PFSK-1 (cell line): ENCODE results near the gene EIF3D.

Experiments
- FOXP2 ChIP-seq: optimal IDR thresholded peaks from 2 replicates; pipeline ENCODE3; 2011; ENCODE audit warnings: borderline replicate concordance, control low read depth, inconsistent platforms; ENCODE audit not compliant: insufficient read depth; ENCODE audit errors: extremely low read length, extremely low read depth
- POLR2AphosphoS5 ChIP-seq: IDR thresholded peaks from 2 replicates; pipeline ENCODE4 v1.6.1; 2012; ENCODE audit warnings: low read depth, mild to moderate bottlenecking, control low read depth, low read length, moderate library complexity
- SIN3A ChIP-seq: IDR thresholded peaks from 2 replicates; pipeline ENCODE4 v1.6.1; 2012; ENCODE audit warnings: mild to moderate bottlenecking, low read length, moderate library complexity, borderline replicate concordance; ENCODE audit not compliant: insufficient read depth
- TAF1 ChIP-seq: IDR thresholded peaks from 2 replicates; pipeline ENCODE4 v1.6.1; 2012; ENCODE audit warnings: low read length, control low read depth, borderline replicate concordance; ENCODE audit not compliant: insufficient read depth
- TF ChIP-seq, protein P1 (sequence below), 2 experiments: IDR thresholded peaks; 2 replicates each; pipeline versions ENCODE4 v1.6.1 to v1.8.0; 2011 to 2012; ENCODE audit warnings: low read depth in 2 of 2, low read length in 2 of 2, control low read depth in 1 of 2, inconsistent platforms in 1 of 2, mild to moderate bottlenecking in 1 of 2, moderate library complexity in 1 of 2; ENCODE audit not compliant: insufficient read depth in 1 of 2

Gene EIF3D

DNA sequence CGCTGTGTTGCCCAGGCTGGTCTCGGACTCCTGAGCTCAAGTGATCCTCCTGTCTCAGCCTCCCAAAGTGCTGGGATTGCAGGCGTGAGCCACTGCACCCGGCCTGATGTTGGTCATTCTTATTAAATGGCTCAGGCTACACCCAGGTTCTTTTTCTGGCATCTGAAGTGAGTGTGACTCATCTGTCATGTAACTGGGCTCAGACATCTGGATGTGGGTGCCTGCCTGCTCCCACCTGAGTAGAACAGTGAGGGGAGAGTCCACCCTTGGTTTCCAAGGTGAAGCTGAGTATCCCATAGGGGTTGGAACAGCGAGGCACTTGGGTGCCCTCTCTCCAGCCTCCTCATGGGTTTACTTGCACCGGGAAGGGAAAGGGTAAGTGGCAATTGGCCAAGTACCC, 36.7 kb upstream of the EIF3D start:
- TF ChIP-seq POLR2AphosphoS5 (no peak), FOXP2 (no peak), TAF1 (no peak), SIN3A (no peak)
- TF ChIP-seq, protein P1, sequence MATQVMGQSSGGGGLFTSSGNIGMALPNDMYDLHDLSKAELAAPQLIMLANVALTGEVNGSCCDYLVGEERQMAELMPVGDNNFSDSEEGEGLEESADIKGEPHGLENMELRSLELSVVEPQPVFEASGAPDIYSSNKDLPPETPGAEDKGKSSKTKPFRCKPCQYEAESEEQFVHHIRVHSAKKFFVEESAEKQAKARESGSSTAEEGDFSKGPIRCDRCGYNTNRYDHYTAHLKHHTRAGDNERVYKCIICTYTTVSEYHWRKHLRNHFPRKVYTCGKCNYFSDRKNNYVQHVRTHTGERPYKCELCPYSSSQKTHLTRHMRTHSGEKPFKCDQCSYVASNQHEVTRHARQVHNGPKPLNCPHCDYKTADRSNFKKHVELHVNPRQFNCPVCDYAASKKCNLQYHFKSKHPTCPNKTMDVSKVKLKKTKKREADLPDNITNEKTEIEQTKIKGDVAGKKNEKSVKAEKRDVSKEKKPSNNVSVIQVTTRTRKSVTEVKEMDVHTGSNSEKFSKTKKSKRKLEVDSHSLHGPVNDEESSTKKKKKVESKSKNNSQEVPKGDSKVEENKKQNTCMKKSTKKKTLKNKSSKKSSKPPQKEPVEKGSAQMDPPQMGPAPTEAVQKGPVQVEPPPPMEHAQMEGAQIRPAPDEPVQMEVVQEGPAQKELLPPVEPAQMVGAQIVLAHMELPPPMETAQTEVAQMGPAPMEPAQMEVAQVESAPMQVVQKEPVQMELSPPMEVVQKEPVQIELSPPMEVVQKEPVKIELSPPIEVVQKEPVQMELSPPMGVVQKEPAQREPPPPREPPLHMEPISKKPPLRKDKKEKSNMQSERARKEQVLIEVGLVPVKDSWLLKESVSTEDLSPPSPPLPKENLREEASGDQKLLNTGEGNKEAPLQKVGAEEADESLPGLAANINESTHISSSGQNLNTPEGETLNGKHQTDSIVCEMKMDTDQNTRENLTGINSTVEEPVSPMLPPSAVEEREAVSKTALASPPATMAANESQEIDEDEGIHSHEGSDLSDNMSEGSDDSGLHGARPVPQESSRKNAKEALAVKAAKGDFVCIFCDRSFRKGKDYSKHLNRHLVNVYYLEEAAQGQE (IDR thresholded peaks at IDR 0.05; ENCODE audit: insufficient read depth in 1 of 2, low read depth in 2 of 2, low read length in 2 of 2): no peak

DNA sequence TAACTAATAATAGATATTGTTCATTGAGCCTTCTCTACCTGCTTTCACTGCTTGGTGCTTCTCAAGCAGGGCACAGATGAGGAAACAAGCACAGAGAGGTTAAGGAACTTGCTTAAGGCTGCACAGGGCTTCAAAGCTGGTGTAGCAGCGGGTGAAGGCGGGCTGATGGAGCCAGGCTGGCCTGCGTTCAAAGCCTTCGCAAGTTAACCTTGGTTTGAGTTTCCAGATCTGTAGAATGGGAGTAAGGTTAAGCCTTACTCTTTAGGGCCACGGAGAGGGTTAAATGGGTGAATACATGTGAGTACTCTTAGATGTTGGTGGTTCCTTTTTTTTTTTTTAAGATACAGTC, 36.2 kb upstream of the EIF3D start:
- no peak for TF ChIP-seq SIN3A
- TF ChIP-seq POLR2AphosphoS5: no peak
- TF ChIP-seq FOXP2: no peak
- TF ChIP-seq TAF1: no peak
- TF ChIP-seq, protein P1 (IDR thresholded peaks at IDR 0.05; ENCODE audit: insufficient read depth in 1 of 2, low read depth in 2 of 2, low read length in 2 of 2): no peak

DNA sequence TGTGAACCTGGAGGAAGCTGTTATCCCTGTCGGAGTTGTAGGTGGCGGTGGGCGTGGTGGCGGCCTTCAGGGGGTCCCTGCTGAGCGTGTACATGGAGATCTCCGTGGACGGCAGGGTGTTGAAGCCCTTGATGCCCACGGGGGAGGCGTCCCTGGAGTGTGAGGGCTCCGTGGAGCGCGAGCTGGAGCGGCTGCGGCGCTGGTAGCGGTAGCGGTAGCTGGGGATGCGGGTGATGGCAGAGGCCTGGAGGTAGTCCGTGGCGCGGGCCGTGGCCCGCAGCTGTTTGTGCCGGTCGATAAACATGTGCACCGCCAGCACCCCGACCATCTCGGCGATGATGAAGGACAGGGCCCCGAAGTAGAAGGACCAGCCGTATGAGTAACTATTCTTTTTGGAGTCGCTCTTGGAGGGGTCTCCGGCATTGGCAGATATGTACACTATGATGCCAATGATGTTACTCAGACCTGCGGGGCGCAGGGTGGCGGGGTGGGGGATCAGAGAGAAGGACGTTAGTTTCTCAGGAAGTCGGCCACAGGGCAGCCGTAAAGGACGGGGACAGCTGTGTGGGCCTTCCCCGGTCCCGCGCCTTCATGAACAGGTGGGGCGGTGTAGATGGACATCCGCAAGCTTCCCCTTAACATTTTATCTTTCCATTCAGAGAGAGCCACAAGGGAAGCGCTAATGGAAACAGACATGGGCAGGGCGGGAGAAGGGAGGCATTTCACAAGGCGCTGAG, 35.6 kb upstream of the EIF3D start:
- TF ChIP-seq, protein P1 (IDR thresholded peaks at IDR 0.05; ENCODE audit: insufficient read depth in 1 of 2, low read depth in 2 of 2, low read length in 2 of 2): no peak
- TF ChIP-seq FOXP2 (no peak), SIN3A (no peak), TAF1 (no peak), POLR2AphosphoS5 (no peak)

DNA sequence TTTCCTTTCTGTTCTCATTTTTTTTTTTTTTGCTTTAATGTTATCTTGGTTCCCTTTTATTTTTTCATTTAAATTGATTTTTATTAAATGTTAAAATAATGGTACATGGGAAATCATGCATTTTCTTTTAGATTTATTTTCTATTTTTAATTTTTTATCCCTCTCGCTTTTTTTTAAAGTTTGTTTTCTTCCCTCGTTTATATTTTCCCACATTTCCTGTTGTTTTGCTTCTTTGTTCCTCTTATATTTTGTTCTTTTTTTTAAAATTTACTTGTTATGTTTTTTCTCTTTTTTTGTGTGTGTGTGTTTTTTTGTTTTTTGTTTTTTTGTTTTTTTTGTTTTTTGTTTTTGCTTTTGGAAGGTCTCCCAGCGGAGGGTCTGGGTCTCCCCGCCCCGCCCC, 34.9 kb upstream of the EIF3D start:
- TF ChIP-seq POLR2AphosphoS5: no peak

DNA sequence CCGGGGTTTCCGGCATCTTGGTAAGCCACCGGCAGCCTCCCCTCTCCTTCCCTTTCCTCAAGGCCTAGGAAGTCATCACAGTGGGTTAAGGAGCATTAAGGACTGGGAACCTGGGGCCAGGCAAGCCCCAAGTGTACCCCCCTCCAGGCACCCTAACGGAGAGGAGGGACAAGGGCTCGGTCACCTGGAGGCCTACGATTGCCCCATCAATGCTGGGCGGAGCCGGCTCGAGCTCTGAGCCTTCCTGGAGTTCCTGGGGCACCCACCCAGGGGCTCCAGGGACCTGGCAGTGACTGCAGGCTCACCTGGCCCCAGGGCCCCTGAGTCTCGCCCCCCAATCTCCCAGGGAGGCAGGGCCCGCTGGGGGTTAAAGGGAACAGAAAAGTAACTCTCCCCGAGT, 34.5 kb upstream of the EIF3D start:
- TF ChIP-seq SIN3A: no peak
- TF ChIP-seq, protein P1 (IDR thresholded peaks at IDR 0.05; ENCODE audit: insufficient read depth in 1 of 2, low read depth in 2 of 2, low read length in 2 of 2): no peak
- TF ChIP-seq FOXP2: no peak
- TF ChIP-seq TAF1: no peak
- TF ChIP-seq POLR2AphosphoS5: no peak
